Lung (tissue), 12 donors: Measurements from ENCODE around the gene CRYBA1. TPM values are rescaled to one million over a fixed set of nuclear protein-coding genes. Genes with fewer than 3 reads are reported as not detected.
A peak's percentile ranks its signal among the peaks of the same experiment; 100 is the strongest.
"Not testable (repeated sequence)": the region's sequence is repeated elsewhere in the genome, so short reads cannot be mapped to it uniquely, and the experiment has no call there.

ENCODE experiments used
- ATAC-seq: fragments of 200-7000 bp; cut with Tn5 transposase; one replicate; pipeline ENCODE4 v1.9.1; 2020; ENCODE audit warnings: moderate number of reproducible peaks; ENCODE audit not compliant: insufficient read depth, low FRiP score
- DNase-seq, 3 donors: peaks; one replicate each; pipeline ENCODE4 v3.0.0-alpha.2; 2013 to 2017
- H3K27ac ChIP-seq, 2 donors: one replicate each; pipeline ENCODE4 v1.5.1; 2013; ENCODE audit warnings: mild to moderate bottlenecking in 2 of 2, moderate library complexity in 2 of 2, control low read depth in 1 of 2, inconsistent platforms in 1 of 2, low read depth in 1 of 2, low read length in 1 of 2
- H3K27me3 ChIP-seq, 3 donors: one replicate each; pipeline ENCODE4 v1.5.1; 2013; ENCODE audit warnings: low read length in 2 of 3; ENCODE audit not compliant: control insufficient read depth in 3 of 3, insufficient read depth in 3 of 3
- H3K36me3 ChIP-seq, 4 donors: one replicate each; pipeline ENCODE4 v1.5.1; 2013; ENCODE audit warnings: low read length in 4 of 4, mild to moderate bottlenecking in 1 of 4, moderate library complexity in 1 of 4; ENCODE audit not compliant: control insufficient read depth in 4 of 4, insufficient read depth in 4 of 4
- H3K4me1 ChIP-seq, 5 donors: one replicate each; pipeline ENCODE4 v1.5.1; 2013; ENCODE audit warnings: low read length in 5 of 5, mild to moderate bottlenecking in 2 of 5, moderate library complexity in 1 of 5; ENCODE audit not compliant: control insufficient read depth in 5 of 5, insufficient read depth in 5 of 5
- H3K4me3 ChIP-seq: one replicate; pipeline ENCODE4 v1.5.1; 2013; ENCODE audit warnings: mild to moderate bottlenecking, control low read depth, moderate library complexity
- H3K9ac ChIP-seq, 2 donors: one replicate each; pipeline ENCODE4 v1.5.1; 2013; ENCODE audit warnings: low read length in 2 of 2, control low read depth in 1 of 2; ENCODE audit not compliant: insufficient read depth in 1 of 2
- H3K9me3 ChIP-seq, 4 donors: one replicate each; pipeline ENCODE4 v1.5.1; 2013; ENCODE audit warnings: low read length in 3 of 4, mild to moderate bottlenecking in 1 of 4, moderate library complexity in 1 of 4; ENCODE audit not compliant: control insufficient read depth in 4 of 4, insufficient read depth in 3 of 4
- WGBS, 2 donors: extraction: QIAGEN DNeasy Blood & Tissue Kit; methylation state at CpG; one replicate each; pipeline ENCODE4 v1.1.7; 2013; 5-methylcytosine and 5-hydroxymethylcytosine counted together
- polyA plus RNA-seq, 2 donors: library from polyadenylated mRNA; stranded (reverse); fragments of 200-250 nt; gene quantifications; one replicate each; pipeline ENCODE4 v1.2.1, GENCODE V29; 2013
- total RNA-seq, 2 donors: library from RNA; depleted of rRNA in 1 of 2; stranded (reverse); fragments of >200 nt in 1 of 2; gene quantifications; one replicate each; pipeline ENCODE4 v1.2.1, GENCODE V29; 2014 to 2021
- TF ChIP-seq, protein P1 (sequence below): IDR thresholded peaks from 2 replicates; pipeline ENCODE4 v1.5.1; 2012; ENCODE audit warnings: mild to moderate bottlenecking; ENCODE audit errors: control extremely low read depth, extremely low read depth
- donor health status: control.
- donor health status: control.
- donor health status: Bipolar disorder and iron deficiency.
- donor health status: healthy.
- donor health status: DM: yes; HTN: yes; CAD: no.

Gene CRYBA1
- total and polyA plus RNA-seq, 4 donors = not detected

DNA sequence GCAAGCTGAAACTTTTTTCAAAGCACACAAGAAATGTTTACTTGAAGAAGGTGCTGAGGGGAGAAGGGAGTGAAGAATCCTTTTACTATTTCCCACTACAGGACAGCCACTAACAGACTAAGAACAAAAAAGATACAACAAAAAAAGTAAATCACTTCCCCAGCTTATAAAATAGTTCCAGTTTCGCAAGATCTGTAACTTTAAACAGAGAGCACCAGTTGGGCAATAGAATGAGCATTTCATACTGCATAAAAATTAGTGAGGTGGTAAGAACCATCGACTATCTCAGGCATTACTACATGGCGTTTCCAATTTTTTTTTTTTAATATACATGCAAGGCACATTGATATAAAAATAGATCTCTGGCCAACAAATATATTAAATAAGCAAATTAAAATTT is 11.1 kb downstream of the CRYBA1 start:
- 56 to 67% methylated on average over 3 of the region's 3 CpGs for WGBS, 2 donors
- Histone ChIP-seq H3K9me3 (no peaks in the 10 kb centered on the region), H3K9ac (no peak overlapping the region), H3K4me3 (no peak overlapping the region), H3K27ac (peak overlapping the region in 1 of 2 donors; percentile 21), H3K4me1 (peaks cover 0 to 26% (median 12%) of the 10 kb centered on the region in 5 donors), H3K27me3 (peaks cover 0 to 3% (median 0%) of the 10 kb centered on the region in 3 donors), H3K36me3 (peaks cover 0 to 16% (median 11%) of the 10 kb centered on the region in 4 donors)
- ATAC-seq (no peak), DNase-seq (peak in 2 of 3 donors; percentile 21 to 50)
- TF ChIP-seq, protein P1, sequence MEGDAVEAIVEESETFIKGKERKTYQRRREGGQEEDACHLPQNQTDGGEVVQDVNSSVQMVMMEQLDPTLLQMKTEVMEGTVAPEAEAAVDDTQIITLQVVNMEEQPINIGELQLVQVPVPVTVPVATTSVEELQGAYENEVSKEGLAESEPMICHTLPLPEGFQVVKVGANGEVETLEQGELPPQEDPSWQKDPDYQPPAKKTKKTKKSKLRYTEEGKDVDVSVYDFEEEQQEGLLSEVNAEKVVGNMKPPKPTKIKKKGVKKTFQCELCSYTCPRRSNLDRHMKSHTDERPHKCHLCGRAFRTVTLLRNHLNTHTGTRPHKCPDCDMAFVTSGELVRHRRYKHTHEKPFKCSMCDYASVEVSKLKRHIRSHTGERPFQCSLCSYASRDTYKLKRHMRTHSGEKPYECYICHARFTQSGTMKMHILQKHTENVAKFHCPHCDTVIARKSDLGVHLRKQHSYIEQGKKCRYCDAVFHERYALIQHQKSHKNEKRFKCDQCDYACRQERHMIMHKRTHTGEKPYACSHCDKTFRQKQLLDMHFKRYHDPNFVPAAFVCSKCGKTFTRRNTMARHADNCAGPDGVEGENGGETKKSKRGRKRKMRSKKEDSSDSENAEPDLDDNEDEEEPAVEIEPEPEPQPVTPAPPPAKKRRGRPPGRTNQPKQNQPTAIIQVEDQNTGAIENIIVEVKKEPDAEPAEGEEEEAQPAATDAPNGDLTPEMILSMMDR = no peak

DNA sequence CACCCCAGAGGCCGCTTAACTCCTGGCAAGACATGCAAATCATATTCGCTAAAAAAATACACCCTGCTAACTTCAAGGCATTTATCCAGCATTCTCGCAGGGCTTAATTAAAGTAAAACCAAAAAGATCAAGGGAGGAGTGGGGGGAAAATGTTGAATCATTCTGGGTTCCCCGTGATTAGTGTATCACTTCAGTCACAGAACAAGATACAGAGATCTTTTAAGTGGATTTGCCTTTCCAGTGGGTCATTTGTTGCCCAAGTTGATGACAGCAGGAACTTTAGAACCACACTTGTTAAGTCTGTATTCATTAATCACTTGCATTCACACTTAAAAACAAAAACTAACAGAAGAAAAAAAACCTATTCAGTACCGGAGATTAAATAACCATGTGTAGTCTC is 17.3 kb downstream of the CRYBA1 start:
- no peak for DNase-seq
- Histone ChIP-seq H3K9me3 (no peaks in the 10 kb centered on the region), H3K27me3 (no peaks in the 10 kb centered on the region), H3K9ac (no peak overlapping the region), H3K4me3 (no peak overlapping the region), H3K36me3 (peaks cover 4 to 37% (median 19%) of the 10 kb centered on the region in 4 donors), H3K4me1 (peaks cover 0 to 2% (median 0%) of the 10 kb centered on the region in 5 donors), H3K27ac (no peak overlapping the region)
- TF ChIP-seq, protein P1 = no peak
- 91 to 94% methylated on average over 5 of the region's 5 CpGs for WGBS, 2 donors
- ATAC-seq = no peak

DNA sequence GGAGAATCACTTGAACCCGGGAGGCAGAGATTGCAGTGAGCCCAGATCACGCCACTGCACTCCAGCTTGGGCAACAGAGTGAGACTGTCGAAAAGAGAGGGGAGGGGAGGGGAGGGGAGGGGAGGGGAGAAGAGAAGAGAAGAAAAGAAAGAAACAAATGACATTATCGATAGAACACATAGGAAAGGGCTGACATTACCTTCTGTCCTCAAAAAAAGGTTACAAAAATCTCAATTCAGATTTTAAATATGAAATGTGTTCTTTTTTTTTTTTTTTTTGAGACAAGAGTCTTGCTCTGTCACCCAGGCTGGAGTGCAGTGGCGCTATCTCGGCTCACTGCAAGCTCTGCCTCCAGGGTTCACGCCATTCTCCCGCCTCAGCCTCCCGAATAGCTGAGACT is 25.3 kb downstream of the CRYBA1 start:
- ATAC-seq, H3K9ac ChIP-seq, H3K4me3 ChIP-seq, H3K27ac ChIP-seq, H3K9me3 ChIP-seq, DNase-seq, H3K4me1 ChIP-seq, H3K27me3 ChIP-seq: not testable (repeated sequence)
- H3K36me3 ChIP-seq = peaks cover 4 to 14% (median 9%) of the 10 kb centered on the region in 4 donors
- WGBS, 2 donors = 85 to 91% methylated on average over 8 to 9 of the region's 9 CpGs

DNA sequence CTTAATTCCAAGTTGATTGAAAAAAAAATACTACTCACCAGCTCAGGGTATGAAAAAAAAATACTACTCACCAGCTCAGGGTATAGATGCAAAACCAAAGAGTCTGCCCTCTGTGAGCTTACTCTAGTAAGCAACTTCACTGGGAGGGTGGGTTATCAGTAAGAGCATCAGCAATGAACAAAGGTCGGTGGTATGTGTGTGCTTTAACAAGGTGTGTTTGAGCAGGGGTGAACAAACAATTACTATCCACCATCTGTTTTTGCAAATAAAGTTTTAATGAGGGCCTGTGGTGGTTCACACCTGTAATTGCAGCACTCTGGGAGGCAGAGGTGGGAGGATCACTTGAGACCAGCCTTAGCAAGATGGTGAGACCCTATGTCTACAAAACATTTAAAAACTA is 27.3 kb downstream of the CRYBA1 start:
- Histone ChIP-seq H3K36me3 (peaks cover 5 to 12% (median 9%) of the 10 kb centered on the region in 4 donors), H3K4me3 (no peak overlapping the region), H3K27ac (no peak overlapping the region), H3K27me3 (no peaks in the 10 kb centered on the region), H3K9ac (no peak overlapping the region), H3K9me3 (peaks cover 0 to 2% (median 0%) of the 10 kb centered on the region in 4 donors), H3K4me1 (peaks cover 0 to 10% (median 5%) of the 10 kb centered on the region in 5 donors)
- WGBS, 2 donors = 58 to 81% methylated on average over 1 of the region's 1 CpG
- TF ChIP-seq, protein P1 = no peak
- DNase-seq = no peak
- ATAC-seq = no peak
